GM23338 (cell line): ENCODE data around the gene MAD2L2.

Experiments
- CREB1 ChIP-seq: fragments of 250-450 bp; sonication (Bioruptor Pico); IDR thresholded peaks from 2 replicates; pipeline ENCODE4 v1.5.0; 2020; ENCODE audit warnings: low read depth, mild to moderate bottlenecking, moderate library complexity
- CTCF ChIP-seq, 2 experiments: fragments of 200-600 bp in 1 of 2; sonication (generic) in 1 of 2; conservative IDR thresholded peaks; 2 replicates each; pipeline versions ENCODE4 v1.5.1 to v1.6.1; 2016 to 2017; ENCODE audit warnings: antibody characterized with exemption in 2 of 2, low read depth in 2 of 2, mild to moderate bottlenecking in 2 of 2, moderate library complexity in 1 of 2
- EZH2 ChIP-seq: fragments of 200-600 bp; sonication (generic); IDR thresholded peaks from one replicate; pipeline ENCODE4 v1.8.0; 2017; ENCODE audit warnings: antibody characterized with exemption, mild to moderate bottlenecking, low read depth; ENCODE audit not compliant: unreplicated experiment
- EZH2phosphoT487 ChIP-seq: fragments of 200-600 bp; sonication (generic); IDR thresholded peaks from one replicate; pipeline ENCODE4 v1.8.1; 2018; ENCODE audit warnings: antibody characterized with exemption; ENCODE audit not compliant: unreplicated experiment
- JUNB ChIP-seq: IDR thresholded peaks from one replicate; pipeline ENCODE4 v1.6.1; 2016; ENCODE audit warnings: antibody characterized with exemption; ENCODE audit not compliant: unreplicated experiment
- NANOG ChIP-seq: IDR thresholded peaks from 2 replicates; pipeline ENCODE4 v1.6.1; 2016; ENCODE audit warnings: antibody characterized with exemption, borderline replicate concordance
- POLR2AphosphoS5 ChIP-seq: IDR thresholded peaks from 2 replicates; pipeline ENCODE4 v1.6.1; 2016; ENCODE audit warnings: antibody characterized with exemption, low read depth
- REST ChIP-seq: IDR thresholded peaks from one replicate; pipeline ENCODE4 v1.6.1; 2018; ENCODE audit warnings: antibody characterized with exemption; ENCODE audit not compliant: unreplicated experiment
- STAT1 ChIP-seq: IDR thresholded peaks from one replicate; pipeline ENCODE4 v1.6.1; 2016; ENCODE audit warnings: antibody characterized with exemption; ENCODE audit not compliant: unreplicated experiment
- ZNF331 ChIP-seq: fragments of 250-450 bp; sonication (Bioruptor Pico); IDR thresholded peaks from 2 replicates; pipeline ENCODE4 v1.5.0; 2020; ENCODE audit warnings: low read depth, mild to moderate bottlenecking, moderate library complexity
- ZNF462 ChIP-seq: fragments of 250-450 bp; sonication (Bioruptor Pico); IDR thresholded peaks from 2 replicates; pipeline ENCODE4 v1.5.0; 2020; ENCODE audit warnings: mild to moderate bottlenecking, moderate library complexity
- TF ChIP-seq, protein P1 (sequence below): IDR thresholded peaks from 2 replicates; pipeline ENCODE4 v1.6.1; 2016; ENCODE audit warnings: antibody characterized with exemption

DNA sequence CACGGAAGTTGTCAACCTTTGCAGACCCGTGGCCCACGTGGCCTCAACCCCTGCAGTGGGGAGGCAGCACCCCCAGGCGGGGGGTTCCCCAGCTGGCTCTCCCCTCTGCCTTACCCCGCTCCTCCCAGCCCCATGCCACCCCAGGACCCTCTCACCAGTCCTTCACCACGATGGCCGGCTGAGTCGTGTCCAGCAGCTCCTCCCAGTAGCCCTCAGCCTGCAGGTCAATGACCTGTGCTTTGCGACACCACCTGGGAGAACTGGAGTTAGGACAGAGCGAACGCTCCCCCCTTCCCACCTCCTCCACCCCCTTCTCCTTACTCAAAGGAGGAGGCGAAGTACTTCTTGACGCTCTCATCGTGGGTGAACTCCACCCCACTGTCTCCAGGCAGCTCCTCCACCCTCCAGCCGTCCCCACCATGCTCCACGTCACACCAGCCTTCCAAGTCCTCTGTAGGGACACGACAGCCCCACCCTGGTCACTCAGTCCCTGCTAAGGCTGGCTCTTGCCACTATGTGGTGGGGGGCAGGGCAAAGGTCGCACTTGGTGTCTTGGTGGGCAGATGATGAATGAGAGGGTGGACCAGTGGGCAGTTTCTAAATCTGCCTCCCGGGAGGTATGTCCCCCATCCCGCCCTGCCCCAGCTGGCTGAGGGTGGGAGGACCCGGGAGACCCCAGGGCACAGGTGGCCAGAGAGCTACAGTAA, 31.2 kb downstream of the MAD2L2 start:
- TF ChIP-seq CTCF (conservative IDR thresholded peaks at IDR 0.05; ENCODE audit: low read depth in 2 of 2) (no peak), EZH2 (no peak), POLR2AphosphoS5 (0 out of 2 replicates have a peak, but pooled peaks have one; percentile 11), CREB1 (no peak), REST (no peak), EZH2phosphoT487 (no peak), ZNF331 (no peak), ZNF462 (CRISPR knock-in tag) (no peak), JUNB (no peak), NANOG (no peak), STAT1 (no peak)
- TF ChIP-seq, protein P1, sequence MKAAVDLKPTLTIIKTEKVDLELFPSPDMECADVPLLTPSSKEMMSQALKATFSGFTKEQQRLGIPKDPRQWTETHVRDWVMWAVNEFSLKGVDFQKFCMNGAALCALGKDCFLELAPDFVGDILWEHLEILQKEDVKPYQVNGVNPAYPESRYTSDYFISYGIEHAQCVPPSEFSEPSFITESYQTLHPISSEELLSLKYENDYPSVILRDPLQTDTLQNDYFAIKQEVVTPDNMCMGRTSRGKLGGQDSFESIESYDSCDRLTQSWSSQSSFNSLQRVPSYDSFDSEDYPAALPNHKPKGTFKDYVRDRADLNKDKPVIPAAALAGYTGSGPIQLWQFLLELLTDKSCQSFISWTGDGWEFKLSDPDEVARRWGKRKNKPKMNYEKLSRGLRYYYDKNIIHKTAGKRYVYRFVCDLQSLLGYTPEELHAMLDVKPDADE = no peak
